NT2/D1 (cell line): ENCODE measurements around the gene ZSCAN31.

Experiments
- SUZ12 ChIP-seq: IDR thresholded peaks from 2 replicates; pipeline ENCODE4 v1.6.1; 2011; ENCODE audit not compliant: insufficient read length, insufficient read depth; ENCODE audit errors: extremely low read depth
- YY1 ChIP-seq: IDR thresholded peaks from 2 replicates; pipeline ENCODE4 v1.6.1; 2011; ENCODE audit not compliant: insufficient read length, insufficient read depth
- ZNF274 ChIP-seq: IDR thresholded peaks from 2 replicates; pipeline ENCODE4 v1.6.1; 2011; ENCODE audit warnings: mild to moderate bottlenecking, low read depth, low read length

DNA sequence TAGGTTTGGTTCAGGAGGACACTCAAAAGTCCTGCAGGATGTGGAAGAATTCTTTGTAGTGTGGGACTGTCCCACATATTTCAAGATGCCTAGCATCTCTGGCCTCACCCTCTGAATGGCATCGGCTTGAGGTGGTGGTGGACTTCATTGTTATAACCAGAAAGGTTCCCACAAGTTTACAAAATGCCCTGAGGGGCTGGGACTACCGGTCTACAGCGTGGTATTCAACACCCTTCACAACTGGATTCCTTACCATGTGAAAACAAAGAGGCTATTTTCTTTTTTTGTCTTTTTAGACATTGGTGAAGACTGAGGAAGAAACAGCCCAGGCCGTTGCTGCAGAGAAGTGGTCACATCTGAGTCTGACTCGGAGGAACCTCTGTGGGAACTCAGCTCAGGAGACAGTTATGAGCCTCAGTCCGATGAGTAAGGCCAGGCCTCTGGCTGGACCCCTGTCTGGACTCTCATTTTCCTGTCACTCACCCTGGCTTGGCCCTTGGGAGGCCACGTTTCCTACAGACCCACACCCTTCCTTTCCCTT, 39.4 kb downstream of the ZSCAN31 start:
- TF ChIP-seq SUZ12 (no peak), YY1 (no peak), ZNF274 (no peak)
